Measurements from ENCODE around the gene HEATR5B.
"Not testable (repeated sequence)": the region's sequence is repeated elsewhere in the genome, so short reads cannot be mapped to it uniquely, and the experiment has no call there.

Gene HEATR5B

GRCh38 chr2:37061013-37061711 is 23.0 kb downstream of the HEATR5B start:
- no peak for DNase-seq

- DNase-seq: no peak
Measured at GRCh38 chr2:37060446-37060845, 23.7 kb downstream of the HEATR5B start.

GRCh38 chr2:37059841-37060240 is 24.3 kb downstream of the HEATR5B start:
- DNase-seq: no peak

DNA sequence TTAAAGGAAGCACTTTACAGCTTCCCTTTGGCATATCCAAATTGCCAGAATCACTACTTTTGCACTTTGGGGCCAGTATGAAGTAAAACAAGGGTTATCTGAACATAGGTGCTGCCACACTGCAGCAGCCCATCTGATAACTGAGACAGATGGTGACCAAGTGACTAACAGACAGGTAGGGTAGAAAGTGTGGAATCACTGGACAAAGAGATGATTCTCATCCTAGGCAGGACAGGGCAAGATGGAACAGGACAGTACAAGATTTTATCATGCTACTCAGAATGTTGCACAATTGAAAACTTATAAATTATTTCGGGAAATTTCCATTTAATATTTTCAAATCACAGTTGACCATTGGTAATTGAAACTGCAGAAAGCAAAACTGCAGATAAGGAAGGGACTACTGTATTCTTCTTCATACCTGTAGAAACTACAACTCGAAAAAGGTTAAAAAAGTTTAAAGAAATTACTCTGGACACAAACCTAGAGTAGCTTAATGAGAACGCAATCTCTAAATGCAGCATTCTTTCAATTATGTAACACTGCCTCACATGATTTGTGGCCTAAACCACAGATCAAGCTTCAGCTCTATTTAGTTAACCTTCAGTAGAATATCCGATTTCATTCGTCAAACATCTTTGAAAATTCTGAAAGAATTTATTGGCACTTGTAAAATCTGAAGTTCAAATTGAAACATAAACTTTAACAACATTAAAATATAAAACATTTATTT is 31.4 kb downstream of the HEATR5B start:
- DNase-seq: no peak

DNA sequence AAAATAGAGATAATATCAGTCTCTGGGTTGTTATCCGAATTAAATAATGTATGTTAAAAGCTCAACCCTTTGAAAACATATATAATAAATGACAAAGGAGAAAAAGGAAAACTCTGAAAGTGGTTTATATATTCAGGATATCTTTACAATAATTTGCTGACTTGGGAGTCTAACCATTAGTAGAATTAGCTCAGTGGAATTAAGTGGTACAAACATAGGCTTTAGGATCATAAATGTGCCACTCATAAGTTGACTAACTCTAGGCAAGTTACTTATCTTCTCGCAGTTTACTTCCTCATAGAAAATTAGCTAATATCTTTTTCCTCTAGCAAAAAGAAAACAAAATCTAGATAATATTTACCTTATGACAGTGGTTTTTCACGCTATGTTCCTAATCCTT is 44.6 kb downstream of the HEATR5B start:
- DNase-seq: no peak

DNA sequence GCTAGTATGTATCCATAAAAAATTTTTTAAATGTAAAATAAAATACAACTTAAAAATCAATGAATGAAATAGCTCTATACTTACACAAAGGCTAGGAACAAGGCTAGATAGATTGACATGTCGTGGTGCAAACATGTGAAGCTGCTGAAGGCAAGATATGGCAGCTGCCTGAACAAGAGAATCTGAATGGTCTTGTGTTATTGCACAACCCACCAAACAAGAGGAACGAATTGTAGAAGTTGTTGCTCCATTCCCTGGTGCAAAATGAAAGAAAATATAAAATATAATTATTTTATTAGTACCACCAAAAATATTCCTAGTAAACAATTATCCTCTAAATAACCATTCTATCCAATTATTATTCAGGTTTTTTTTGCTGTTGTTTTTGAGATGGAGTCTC is 46.4 kb downstream of the HEATR5B start:
- DNase-seq: no peak

- DNase-seq: no peak
Measured at GRCh38 chr2:37029758-37030157, 54.4 kb downstream of the HEATR5B start.

- no peak for DNase-seq
Measured at GRCh38 chr2:37026050-37026449, 58.1 kb downstream of the HEATR5B start.

DNA sequence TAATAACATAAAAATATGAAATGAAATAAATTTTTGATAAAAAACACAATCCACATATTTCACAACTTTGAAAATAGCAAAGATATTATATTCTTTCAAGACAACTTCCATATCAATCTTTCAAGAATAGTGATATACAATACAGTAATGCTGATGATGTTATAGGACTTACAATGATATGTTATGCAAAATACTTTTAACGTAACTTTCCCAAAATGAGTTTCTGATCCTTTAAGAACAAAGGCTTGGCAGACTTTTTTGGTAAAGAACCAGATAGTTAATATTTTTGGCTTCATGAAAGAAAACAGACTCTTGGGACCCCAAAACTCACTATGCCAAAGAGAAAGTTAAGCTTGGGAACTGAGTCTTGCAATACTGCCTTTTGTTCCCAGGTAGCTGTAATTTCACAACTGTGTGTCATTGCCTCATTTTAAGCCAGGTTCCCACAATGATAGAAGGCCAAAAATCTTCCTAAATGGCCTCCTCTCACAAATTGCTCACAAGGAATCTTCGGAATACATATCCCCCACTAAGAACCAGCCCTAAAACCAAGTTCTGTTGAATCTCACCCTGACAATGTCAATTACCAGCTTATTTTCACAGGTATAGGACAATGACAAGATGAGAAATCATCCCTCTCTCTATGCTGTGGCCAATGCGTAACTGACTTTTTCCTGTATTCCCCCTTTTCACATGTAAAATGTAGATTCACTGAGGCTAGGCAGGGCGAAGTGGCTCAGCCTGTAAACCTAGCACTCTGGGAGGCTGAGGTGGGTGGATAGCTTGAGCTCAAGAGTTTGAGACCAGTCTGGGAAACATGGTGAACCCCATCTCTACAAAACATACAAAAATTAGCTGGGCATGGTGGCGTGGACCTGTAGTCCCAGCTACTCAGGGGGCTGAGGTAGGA is 63.0 kb downstream of the HEATR5B start:
- DNase-seq: no peak

DNA sequence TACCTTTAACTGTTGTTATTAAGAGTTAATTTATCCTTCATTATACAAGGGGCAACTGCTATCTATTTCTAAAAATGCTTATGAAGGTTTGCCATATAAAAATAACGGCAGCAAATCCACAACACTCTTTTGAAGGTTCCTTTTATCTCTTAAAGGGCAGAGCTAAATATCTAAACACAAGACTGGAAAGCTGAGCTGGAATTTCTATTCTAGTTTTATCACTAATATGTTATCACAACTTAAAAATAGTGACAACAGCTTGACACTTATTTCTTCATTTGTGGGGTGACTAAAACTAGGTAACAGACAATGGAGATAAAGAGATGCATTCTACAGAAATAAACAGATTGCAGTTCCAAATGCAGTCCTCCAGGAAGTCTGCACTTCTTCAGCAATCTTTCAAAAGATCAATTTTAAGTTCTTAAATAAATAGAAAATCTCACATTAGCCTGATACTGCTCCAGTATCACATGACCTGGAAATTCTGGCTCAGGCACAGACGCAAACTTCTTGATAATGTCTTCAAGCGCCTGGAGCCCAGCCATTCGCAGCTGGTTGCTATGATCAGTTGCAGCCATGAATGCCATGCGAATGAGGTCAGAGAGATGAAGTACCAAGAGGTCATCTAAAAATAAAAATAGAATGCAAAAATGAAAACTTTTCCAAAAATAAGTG is 63.8 kb downstream of the HEATR5B start:
- DNase-seq: no peak

DNA sequence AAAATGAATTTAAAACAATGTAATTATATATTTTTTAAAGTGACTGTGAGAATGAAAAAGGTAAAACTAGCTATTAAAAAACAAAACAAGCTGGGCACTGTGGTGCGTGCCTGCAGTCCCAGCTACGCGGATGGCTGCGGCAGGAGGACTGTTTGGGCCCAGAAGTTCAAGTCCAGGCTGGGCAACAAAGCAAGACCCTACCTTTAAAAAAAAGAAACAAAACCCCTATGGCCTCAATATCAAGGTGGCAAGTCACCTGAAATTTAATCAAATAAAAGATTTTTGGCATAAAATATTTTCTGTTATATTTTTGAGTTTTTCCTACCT is 70.9 kb downstream of the HEATR5B start:
- no peak for DNase-seq

GRCh38 chr2:37011130-37011529 is 73.0 kb downstream of the HEATR5B start:
- DNase-seq: no peak

DNA sequence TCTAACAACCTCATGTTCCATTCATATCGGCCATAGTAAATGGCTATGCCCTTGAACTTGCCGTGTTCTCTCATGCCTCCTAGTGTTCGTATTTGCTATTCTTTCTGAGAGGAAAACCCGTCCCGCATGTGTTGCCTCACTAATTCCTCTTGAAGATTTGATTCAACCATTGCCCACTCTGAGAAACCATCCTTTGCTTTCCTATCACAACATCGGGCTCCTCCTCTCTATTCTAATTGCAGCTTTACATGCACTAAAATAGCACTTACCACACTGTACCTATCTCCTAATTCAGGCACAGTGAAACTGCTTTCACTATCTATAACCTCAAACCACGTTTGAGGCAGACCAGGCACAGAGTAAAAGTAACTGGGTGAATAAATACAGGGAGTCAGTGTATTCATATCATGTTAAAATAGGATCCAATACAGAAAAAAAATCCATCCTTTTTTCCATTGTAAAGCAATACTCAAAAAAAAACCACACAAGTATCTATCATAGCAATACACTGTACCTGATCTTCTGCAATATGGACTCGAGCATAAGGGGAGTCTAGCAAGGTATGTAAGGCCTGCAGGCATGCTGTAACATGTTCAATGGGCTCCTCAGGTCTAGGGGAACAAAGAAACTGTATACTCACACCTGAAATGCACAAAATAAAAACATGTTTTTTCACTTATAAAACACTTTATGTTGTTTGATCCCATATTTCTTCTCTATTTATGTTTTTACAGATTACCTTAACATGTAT is 78.9 kb downstream of the HEATR5B start:
- no peak for DNase-seq

DNA sequence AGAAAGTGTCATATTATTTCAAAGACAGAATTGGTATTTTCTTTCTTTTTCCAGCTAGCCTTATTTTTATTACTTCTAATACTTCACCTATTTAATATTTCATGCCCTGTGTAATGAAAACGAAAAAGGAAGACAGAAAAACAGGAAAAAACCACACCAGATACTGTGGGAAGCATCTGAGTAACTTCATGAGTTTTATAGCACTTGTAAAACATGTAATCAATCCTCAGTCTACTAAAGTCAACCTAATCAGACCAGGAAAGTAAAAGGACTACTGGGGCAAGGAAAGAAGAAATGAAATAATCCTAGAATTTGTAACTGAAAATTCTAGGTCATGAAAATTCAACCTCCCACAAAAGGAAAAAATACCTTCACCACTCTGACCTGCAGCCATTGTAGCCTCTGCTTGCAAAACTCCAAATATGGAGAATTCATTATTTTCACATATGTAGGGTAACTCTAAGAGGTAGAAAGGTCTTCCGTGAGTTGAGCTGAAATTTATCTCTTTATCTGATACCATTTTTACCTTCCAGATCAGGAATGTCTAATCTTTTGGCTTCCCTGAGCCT is 83.1 kb downstream of the HEATR5B start:
- no peak for DNase-seq

- DNase-seq: no peak
Measured at GRCh38 chr2:37000318-37000717, 83.9 kb downstream of the HEATR5B start.

DNA sequence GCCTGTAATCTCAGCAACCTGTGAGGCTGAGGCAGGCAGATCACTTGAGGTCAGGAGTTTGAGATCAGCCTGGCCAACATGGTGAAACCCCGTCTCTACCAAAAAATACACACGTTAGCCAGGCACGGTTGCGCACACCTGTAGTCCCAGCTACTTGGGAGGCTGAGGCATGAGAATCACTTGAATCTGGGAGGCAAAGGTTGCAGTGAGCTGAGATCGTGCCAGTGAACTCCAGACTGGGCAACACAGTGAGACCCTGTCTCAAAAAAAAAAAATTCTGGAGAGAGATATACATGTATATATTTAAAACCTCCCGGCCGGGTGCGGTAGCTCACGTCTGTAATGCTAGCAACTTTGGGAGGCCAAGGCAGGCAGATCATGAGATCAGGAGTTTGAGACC is 84.8 kb downstream of the HEATR5B start:
- not testable (repeated sequence) for DNase-seq

- no peak for DNase-seq
Measured at GRCh38 chr2:36993841-36994620, 90.1 kb downstream of the HEATR5B start.

GRCh38 chr2:36988008-36988407 is 96.2 kb downstream of the HEATR5B start:
- no peak for DNase-seq

GRCh38 chr2:36982467-36982866 is 101.7 kb downstream of the HEATR5B start:
- no peak for DNase-seq

GRCh38 chr2:36981911-36982310 is 102.3 kb downstream of the HEATR5B start:
- DNase-seq: no peak

- DNase-seq: not testable (repeated sequence)
Measured at GRCh38 chr2:36979007-36979406, 105.2 kb downstream of the HEATR5B start.
